Lung (tissue), 12 donors: ENCODE measurements around the gene PFDN5. TPM values are rescaled to one million over a fixed set of nuclear protein-coding genes. Genes with fewer than 3 reads are reported as not detected.
"Not testable (repeated sequence)": the region's sequence is repeated elsewhere in the genome, so short reads cannot be mapped to it uniquely, and the experiment has no call there.

Experiments used
- ATAC-seq: fragments of 200-7000 bp; cut with Tn5 transposase; one replicate; pipeline ENCODE4 v1.9.1; 2020; ENCODE audit warnings: moderate number of reproducible peaks; ENCODE audit not compliant: insufficient read depth, low FRiP score
- DNase-seq, 3 donors: peaks; one replicate each; pipeline ENCODE4 v3.0.0-alpha.2; 2013 to 2017
- H3K27ac ChIP-seq, 2 donors: one replicate each; pipeline ENCODE4 v1.5.1; 2013; ENCODE audit warnings: mild to moderate bottlenecking in 2 of 2, moderate library complexity in 2 of 2, control low read depth in 1 of 2, inconsistent platforms in 1 of 2, low read depth in 1 of 2, low read length in 1 of 2
- H3K27me3 ChIP-seq, 3 donors: one replicate each; pipeline ENCODE4 v1.5.1; 2013; ENCODE audit warnings: low read length in 2 of 3; ENCODE audit not compliant: control insufficient read depth in 3 of 3, insufficient read depth in 3 of 3
- H3K36me3 ChIP-seq, 4 donors: one replicate each; pipeline ENCODE4 v1.5.1; 2013; ENCODE audit warnings: low read length in 4 of 4, mild to moderate bottlenecking in 1 of 4, moderate library complexity in 1 of 4; ENCODE audit not compliant: control insufficient read depth in 4 of 4, insufficient read depth in 4 of 4
- H3K4me1 ChIP-seq, 5 donors: one replicate each; pipeline ENCODE4 v1.5.1; 2013; ENCODE audit warnings: low read length in 5 of 5, mild to moderate bottlenecking in 2 of 5, moderate library complexity in 1 of 5; ENCODE audit not compliant: control insufficient read depth in 5 of 5, insufficient read depth in 5 of 5
- H3K4me3 ChIP-seq: one replicate; pipeline ENCODE4 v1.5.1; 2013; ENCODE audit warnings: mild to moderate bottlenecking, control low read depth, moderate library complexity
- H3K9ac ChIP-seq, 2 donors: one replicate each; pipeline ENCODE4 v1.5.1; 2013; ENCODE audit warnings: low read length in 2 of 2, control low read depth in 1 of 2; ENCODE audit not compliant: insufficient read depth in 1 of 2
- H3K9me3 ChIP-seq, 4 donors: one replicate each; pipeline ENCODE4 v1.5.1; 2013; ENCODE audit warnings: low read length in 3 of 4, mild to moderate bottlenecking in 1 of 4, moderate library complexity in 1 of 4; ENCODE audit not compliant: control insufficient read depth in 4 of 4, insufficient read depth in 3 of 4
- CTCF ChIP-seq: IDR thresholded peaks from 2 replicates; pipeline ENCODE4 v1.5.1; 2012; ENCODE audit warnings: mild to moderate bottlenecking; ENCODE audit errors: control extremely low read depth, extremely low read depth
- WGBS, 2 donors: extraction: QIAGEN DNeasy Blood & Tissue Kit; methylation state at CpG; one replicate each; pipeline ENCODE4 v1.1.7; 2013; 5-methylcytosine and 5-hydroxymethylcytosine counted together
- polyA plus RNA-seq, 2 donors: library from polyadenylated mRNA; stranded (reverse); fragments of 200-250 nt; gene quantifications; one replicate each; pipeline ENCODE4 v1.2.1, GENCODE V29; 2013
- total RNA-seq, 2 donors: library from RNA; depleted of rRNA in 1 of 2; stranded (reverse); fragments of >200 nt in 1 of 2; gene quantifications; one replicate each; pipeline ENCODE4 v1.2.1, GENCODE V29; 2014 to 2021
- donor health status: control.
- donor health status: control.
- donor health status: Bipolar disorder and iron deficiency.
- donor health status: healthy.
- donor health status: DM: yes; HTN: yes; CAD: no.

Gene PFDN5
- total and polyA plus RNA-seq, 4 donors, result 351 to 1,722 (median 505) TPM

- ATAC-seq, result no peak
Measured at GRCh38 chr12:53290661-53291060, 4.7 kb upstream of the PFDN5 start.

GRCh38 chr12:53292426-53292825, 2.9 kb upstream of the PFDN5 start:
- Histone ChIP-seq H3K4me3 (no peak overlapping the region), H3K9me3 (no peaks in the 10 kb centered on the region), H3K9ac (no peak overlapping the region), H3K4me1 (peaks cover 0 to 17% (median 6%) of the 10 kb centered on the region in 5 donors), H3K36me3 (peaks cover 0 to 16% (median 7%) of the 10 kb centered on the region in 4 donors), H3K27me3 (no peaks in the 10 kb centered on the region), H3K27ac (no peak overlapping the region)
- DNase-seq, result no peak
- no peak for TF ChIP-seq CTCF
- ATAC-seq, result no peak

More at GRCh38 chr12:53290661-53291060, 4.7 kb upstream of the PFDN5 start:
- TF ChIP-seq CTCF, result no peak
- Histone ChIP-seq H3K9ac (no peak overlapping the region), H3K9me3 (no peaks in the 10 kb centered on the region), H3K27ac (no peak overlapping the region), H3K4me1 (peaks cover 0 to 8% (median 0%) of the 10 kb centered on the region in 5 donors), H3K4me3 (no peak overlapping the region), H3K36me3 (peaks cover 0 to 14% (median 4%) of the 10 kb centered on the region in 4 donors), H3K27me3 (no peaks in the 10 kb centered on the region)
- DNase-seq, result no peak
- WGBS, 2 donors, result 93 to 98% methylated on average over 9 of the region's 9 CpGs

GRCh38 chr12:53295891-53296219, 513 bp downstream of the PFDN5 start:
- Histone ChIP-seq H3K9ac (peak overlapping the region; percentile 92 to 95), H3K4me3 (peak overlapping the region; percentile 65), H3K9me3 (no peaks in the 10 kb centered on the region), H3K27me3 (no peaks in the 10 kb centered on the region), H3K4me1 (peaks cover 5 to 31% (median 10%) of the 10 kb centered on the region in 5 donors), H3K27ac (peak overlapping the region; percentile 83 to 85), H3K36me3 (peaks cover 2 to 26% (median 8%) of the 10 kb centered on the region in 4 donors)
- ATAC-seq (no peak), DNase-seq (no peak)
- 4 to 9% methylated on average over 12 of the region's 12 CpGs for WGBS, 2 donors
- no peak for TF ChIP-seq CTCF

GRCh38 chr12:53297106-53297505, 1.8 kb downstream of the PFDN5 start:
- not testable (repeated sequence) for DNase-seq, H3K4me3 ChIP-seq, H3K9me3 ChIP-seq, ATAC-seq, H3K27me3 ChIP-seq, H3K9ac ChIP-seq, H3K27ac ChIP-seq
- 96 to 97% methylated on average over 10 of the region's 10 CpGs for WGBS, 2 donors
- peaks cover 5 to 31% (median 10%) of the 10 kb centered on the region in 5 donors for H3K4me1 ChIP-seq
- peaks cover 2 to 26% (median 9%) of the 10 kb centered on the region in 4 donors for H3K36me3 ChIP-seq
